ENCODE results near the gene NRIP2.

Gene NRIP2

DNA sequence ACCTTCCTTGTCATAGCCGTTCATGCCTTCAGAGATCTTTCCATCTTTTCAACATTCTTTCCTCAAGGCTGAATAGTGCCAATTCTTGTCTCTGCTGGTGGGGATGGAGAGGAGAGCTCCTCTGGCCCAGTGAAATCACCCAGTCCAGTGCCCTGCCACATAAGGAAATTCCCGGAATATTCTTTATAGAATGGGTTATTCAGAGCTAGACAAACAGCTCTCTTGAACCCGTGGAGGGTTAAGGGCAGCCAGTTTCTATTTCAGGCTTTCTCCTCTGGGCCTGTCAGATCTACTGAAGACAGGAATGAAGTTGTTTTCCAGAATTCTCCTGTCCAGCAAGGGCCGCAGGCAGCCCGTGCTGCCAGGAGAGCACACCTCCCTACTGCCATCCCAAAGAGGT, 8.1 kb upstream of the NRIP2 start:
- DNase-seq (ENCODE audit: low spot score), result no peak
- H3K27ac ChIP-seq, result peak overlapping the region; percentile 61 to 77
- TF ChIP-seq, protein P1, sequence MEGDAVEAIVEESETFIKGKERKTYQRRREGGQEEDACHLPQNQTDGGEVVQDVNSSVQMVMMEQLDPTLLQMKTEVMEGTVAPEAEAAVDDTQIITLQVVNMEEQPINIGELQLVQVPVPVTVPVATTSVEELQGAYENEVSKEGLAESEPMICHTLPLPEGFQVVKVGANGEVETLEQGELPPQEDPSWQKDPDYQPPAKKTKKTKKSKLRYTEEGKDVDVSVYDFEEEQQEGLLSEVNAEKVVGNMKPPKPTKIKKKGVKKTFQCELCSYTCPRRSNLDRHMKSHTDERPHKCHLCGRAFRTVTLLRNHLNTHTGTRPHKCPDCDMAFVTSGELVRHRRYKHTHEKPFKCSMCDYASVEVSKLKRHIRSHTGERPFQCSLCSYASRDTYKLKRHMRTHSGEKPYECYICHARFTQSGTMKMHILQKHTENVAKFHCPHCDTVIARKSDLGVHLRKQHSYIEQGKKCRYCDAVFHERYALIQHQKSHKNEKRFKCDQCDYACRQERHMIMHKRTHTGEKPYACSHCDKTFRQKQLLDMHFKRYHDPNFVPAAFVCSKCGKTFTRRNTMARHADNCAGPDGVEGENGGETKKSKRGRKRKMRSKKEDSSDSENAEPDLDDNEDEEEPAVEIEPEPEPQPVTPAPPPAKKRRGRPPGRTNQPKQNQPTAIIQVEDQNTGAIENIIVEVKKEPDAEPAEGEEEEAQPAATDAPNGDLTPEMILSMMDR (IDR thresholded peaks at IDR 0.05), result no peak
- H3K4me3 ChIP-seq, result no peak overlapping the region

DNA sequence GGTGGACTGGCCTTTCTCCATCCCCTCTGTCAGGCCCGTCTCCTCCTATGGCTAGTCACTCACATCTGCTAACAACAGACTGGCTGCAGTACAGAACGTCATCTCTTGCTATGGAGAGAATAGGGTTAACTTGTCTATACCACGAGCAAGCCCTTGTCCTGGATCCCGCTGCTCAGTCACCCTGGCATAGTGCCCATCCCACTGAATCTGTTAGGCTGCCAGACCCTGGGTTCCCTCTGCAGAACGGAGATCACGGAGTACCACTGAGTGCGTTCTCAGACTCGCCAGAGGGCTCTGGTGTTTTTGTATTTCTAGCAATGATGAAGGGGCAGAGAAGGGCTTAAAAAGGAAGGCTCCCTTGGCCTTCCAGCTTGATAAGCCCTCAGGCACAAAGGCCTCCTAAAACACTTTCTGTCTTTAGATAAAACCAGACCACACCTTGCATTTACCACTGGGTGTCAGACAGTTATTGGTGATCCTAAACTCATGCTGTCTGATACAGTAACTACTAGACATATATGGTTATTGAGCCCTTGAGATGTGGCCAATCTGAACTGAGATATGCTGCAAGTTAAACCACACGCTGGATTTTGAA, 6.3 kb upstream of the NRIP2 start:
- DNase-seq (ENCODE audit: low spot score), result no peak
- TF ChIP-seq, protein P1 (IDR thresholded peaks at IDR 0.05), result no peak

DNA sequence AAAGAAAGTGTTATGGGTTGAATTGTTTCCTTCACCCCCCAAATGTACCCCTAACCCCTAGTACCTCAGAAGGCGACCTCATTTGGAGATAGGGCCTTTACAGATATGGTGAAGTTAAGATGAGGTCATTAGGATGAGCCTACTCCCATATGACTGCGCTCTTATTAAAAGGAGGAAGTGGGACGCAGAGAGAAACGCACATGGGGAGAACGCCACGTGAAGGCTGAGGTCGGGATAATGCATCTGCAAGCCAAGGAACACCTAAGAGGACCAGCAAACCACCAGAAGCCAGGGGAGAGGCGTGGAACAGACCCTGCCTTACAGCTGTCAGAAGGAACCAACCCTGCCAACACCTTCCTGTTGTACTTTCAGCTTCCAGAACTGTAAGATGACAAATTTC, 1.7 kb upstream of the NRIP2 start:
- TF ChIP-seq, protein P1 (IDR thresholded peaks at IDR 0.05), result no peak
- H3K27ac ChIP-seq, result no peak overlapping the region
- DNase-seq (ENCODE audit: low spot score), result no peak
- no peak overlapping the region for H3K4me3 ChIP-seq

More for the DNA sequence above, 6.3 kb upstream of the NRIP2 start:
- H3K27ac ChIP-seq, result peak overlapping the region in 1 of 2 donors; percentile 71
- H3K4me3 ChIP-seq, result no peak overlapping the region

DNA sequence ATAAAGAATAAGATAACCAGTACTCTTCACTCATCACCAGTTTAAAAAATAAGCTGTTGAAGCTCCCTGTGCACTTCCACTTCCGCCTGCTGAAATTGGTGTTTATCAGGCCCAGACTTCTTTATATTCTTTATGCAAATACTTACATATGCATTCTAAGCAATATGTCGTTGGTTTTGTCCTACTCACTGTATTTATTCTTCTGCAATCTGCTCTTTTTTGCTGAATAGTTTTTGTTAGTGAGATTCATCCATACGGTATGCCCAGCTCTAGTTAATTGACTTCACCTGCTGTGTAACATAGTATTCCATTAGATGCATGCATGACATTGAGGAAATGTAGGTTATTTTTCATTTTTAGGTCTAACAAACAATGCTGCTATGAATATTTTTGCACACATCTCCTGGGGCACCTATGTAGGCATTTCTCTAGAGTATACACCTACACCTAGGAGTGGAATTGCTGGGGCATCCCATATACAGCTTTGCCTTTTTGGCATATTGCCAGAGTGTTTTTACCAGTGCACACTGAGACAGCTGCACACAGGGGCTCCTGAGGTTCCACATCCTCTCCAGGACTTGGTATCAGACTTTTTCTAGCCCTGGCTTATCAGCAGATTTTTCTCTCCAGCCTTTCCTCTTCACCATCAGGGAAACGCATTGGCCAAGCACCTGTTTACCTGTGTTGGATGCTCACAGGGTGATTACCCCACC, 1.0 kb upstream of the NRIP2 start:
- TF ChIP-seq, protein P1 (IDR thresholded peaks at IDR 0.05), result no peak
- no peak overlapping the region for H3K4me3 ChIP-seq
- no peak for DNase-seq (ENCODE audit: low spot score)
- H3K27ac ChIP-seq, result no peak overlapping the region

DNA sequence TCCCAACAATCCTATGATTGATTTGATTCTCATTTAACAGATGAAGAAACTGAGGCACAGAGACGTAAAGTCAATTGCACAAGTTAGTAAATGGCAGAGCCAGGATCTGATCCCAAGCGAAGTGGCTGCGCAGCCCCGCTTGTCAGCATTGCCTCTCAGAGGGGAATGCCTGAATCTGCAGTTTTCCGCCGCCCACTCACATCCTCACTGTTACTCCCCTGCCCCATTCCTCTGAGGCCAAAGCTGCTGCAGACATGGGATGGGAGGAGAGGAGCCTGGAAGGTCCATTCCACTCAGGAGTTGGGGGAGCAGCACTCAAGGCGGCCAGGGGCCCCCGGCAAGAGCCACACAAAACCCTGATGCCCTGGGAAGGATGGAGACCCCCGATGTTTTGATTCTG, 1.0 kb downstream of the NRIP2 start:
- Histone ChIP-seq H3K4me3 (peak overlapping the region; percentile 74), H3K27ac (peak overlapping the region in 1 of 2 donors; percentile 82)
- TF ChIP-seq, protein P1 (IDR thresholded peaks at IDR 0.05), result no peak
- no peak for DNase-seq (ENCODE audit: low spot score)

DNA sequence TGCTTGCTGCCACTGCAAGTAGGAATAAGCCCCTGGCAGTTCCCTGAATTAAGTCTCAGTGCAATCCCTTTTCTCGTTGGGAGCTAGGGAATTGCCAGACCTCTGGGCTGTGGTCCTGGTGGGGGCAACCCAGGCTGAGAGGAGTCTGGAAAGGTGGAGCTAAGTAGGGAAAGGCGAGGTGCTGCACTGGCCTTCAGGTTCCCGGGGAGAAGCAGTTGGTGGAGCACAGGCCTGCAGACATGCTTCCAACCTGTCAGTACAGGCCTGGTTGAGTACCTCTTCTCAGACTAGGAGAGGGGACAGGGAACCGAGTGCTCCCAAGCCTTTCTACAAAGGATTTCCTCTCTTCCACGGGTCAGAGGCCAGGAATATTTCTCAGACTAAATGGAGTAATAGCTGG, 1.5 kb downstream of the NRIP2 start:
- DNase-seq (ENCODE audit: low spot score), result no peak
- Histone ChIP-seq H3K27ac (peak overlapping the region in 1 of 2 donors; percentile 82), H3K4me3 (peak overlapping the region; percentile 74)
- TF ChIP-seq, protein P1 (IDR thresholded peaks at IDR 0.05), result no peak

Data from coronary artery (tissue), 2 donors.